Medulla oblongata (tissue), 1 donor: ENCODE results near the gene COIL.
"Not testable (repeated sequence)": the region's sequence is repeated elsewhere in the genome, so short reads cannot be mapped to it uniquely, and the experiment has no call there.

Experiments
- DNase-seq: peaks from one replicate; pipeline ENCODE4 v3.0.0-alpha.2; 2015; ENCODE audit errors: extremely low spot score

Gene COIL

GRCh38 chr17:56960596-56961538 is at the start of gene COIL:
TSS of gene COIL (minus strand) at chr17:56961050. CDS start at chr17:56961019, 31 bp downstream.
- DNase-seq, result peak; percentile 95

- DNase-seq, result no peak
Measured at GRCh38 chr17:57010487-57010886, 49.6 kb upstream of the COIL start.

- peak; percentile 74 for DNase-seq
Measured at GRCh38 chr17:57009737-57010445, 49.0 kb upstream of the COIL start.

GRCh38 chr17:57008958-57009357 is 48.1 kb upstream of the COIL start:
- no peak for DNase-seq

GRCh38 chr17:57006040-57006439 is 45.2 kb upstream of the COIL start:
- no peak for DNase-seq

- DNase-seq, result no peak
Measured at GRCh38 chr17:57004944-57005579, 44.2 kb upstream of the COIL start.

- no peak for DNase-seq
Measured at GRCh38 chr17:57002904-57003303, 42.1 kb upstream of the COIL start.

- no peak for DNase-seq
Measured at GRCh38 chr17:57001541-57001940, 40.7 kb upstream of the COIL start.

GRCh38 chr17:56997313-56997712 is 36.5 kb upstream of the COIL start:
- DNase-seq, result no peak

GRCh38 chr17:56995766-56996165 is 34.9 kb upstream of the COIL start:
- no peak for DNase-seq

- DNase-seq, result no peak
Measured at GRCh38 chr17:56994009-56994792, 33.4 kb upstream of the COIL start.

GRCh38 chr17:56992364-56992763 is 31.5 kb upstream of the COIL start:
- no peak for DNase-seq

- DNase-seq, result no peak
Measured at GRCh38 chr17:56988901-56989572, 28.2 kb upstream of the COIL start.

- DNase-seq, result no peak
Measured at GRCh38 chr17:56987283-56987834, 26.5 kb upstream of the COIL start.

GRCh38 chr17:56985371-56986162 is 24.7 kb upstream of the COIL start:
- DNase-seq, result peak; percentile 28

GRCh38 chr17:56983366-56983765 is 22.5 kb upstream of the COIL start:
- no peak for DNase-seq

- DNase-seq, result no peak
Measured at GRCh38 chr17:56982312-56982711, 21.5 kb upstream of the COIL start.

- not testable (repeated sequence) for DNase-seq
Measured at GRCh38 chr17:56980526-56980925, 19.7 kb upstream of the COIL start.

GRCh38 chr17:56979091-56979480 is 18.2 kb upstream of the COIL start:
- DNase-seq, result peak; percentile 20
